ENCODE data around the gene TMPRSS6. TPM values are rescaled to one million over a fixed set of nuclear protein-coding genes. Genes with fewer than 3 reads are reported as not detected.

The TMPRSS6 gene
- total RNA-seq, 4 donors from 2014 or later = 0.10 to 0.18 TPM; not detected in 2

DNA sequence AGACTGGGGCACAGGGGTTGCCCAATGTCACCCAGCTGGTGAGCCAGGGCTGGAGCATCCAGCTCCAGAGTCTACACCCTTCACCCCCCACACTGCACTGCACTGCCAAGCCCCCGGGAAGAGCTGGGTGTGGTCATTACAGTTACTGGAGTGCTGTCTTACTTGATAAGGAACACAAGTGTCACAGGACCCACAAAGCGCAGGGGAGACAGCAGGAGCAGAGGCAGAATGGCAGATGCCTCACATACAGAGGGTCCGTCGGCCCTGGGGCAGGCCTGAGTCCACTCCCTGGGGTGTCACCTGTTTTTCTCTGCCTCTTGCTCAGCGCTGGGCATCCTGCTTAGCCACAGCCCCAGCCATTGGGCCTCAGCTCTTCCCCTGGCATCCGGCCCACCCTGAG is 32.5 kb upstream of the TMPRSS6 start:
- intact Hi-C loops (cut with DNase I; ENCODE audit: low total_unique reads) = no loop called here
- no peak overlapping the region for H3K4me3 ChIP-seq
- no peaks in the 10 kb centered on the region for H3K36me3 ChIP-seq
- ATAC-seq (no peak), DNase-seq (no peak)
- in situ Hi-C loops (cut with MboI; ENCODE audit: low sequenced_read_pairs in 4 of 4) = no loop called here
- H3K4me1 ChIP-seq = no peaks in the 10 kb centered on the region
- TF ChIP-seq, protein P1, sequence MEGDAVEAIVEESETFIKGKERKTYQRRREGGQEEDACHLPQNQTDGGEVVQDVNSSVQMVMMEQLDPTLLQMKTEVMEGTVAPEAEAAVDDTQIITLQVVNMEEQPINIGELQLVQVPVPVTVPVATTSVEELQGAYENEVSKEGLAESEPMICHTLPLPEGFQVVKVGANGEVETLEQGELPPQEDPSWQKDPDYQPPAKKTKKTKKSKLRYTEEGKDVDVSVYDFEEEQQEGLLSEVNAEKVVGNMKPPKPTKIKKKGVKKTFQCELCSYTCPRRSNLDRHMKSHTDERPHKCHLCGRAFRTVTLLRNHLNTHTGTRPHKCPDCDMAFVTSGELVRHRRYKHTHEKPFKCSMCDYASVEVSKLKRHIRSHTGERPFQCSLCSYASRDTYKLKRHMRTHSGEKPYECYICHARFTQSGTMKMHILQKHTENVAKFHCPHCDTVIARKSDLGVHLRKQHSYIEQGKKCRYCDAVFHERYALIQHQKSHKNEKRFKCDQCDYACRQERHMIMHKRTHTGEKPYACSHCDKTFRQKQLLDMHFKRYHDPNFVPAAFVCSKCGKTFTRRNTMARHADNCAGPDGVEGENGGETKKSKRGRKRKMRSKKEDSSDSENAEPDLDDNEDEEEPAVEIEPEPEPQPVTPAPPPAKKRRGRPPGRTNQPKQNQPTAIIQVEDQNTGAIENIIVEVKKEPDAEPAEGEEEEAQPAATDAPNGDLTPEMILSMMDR (IDR thresholded peaks at IDR 0.05 in 4 of 5, conservative IDR thresholded peaks at IDR 0.05 in 1 of 5) = no peak
- peaks cover 0 to 7% (median 0%) of the 10 kb centered on the region in 3 donors for H3K27me3 ChIP-seq
- no peak overlapping the region for H3K27ac ChIP-seq
- no peaks in the 10 kb centered on the region for H3K9me3 ChIP-seq

DNA sequence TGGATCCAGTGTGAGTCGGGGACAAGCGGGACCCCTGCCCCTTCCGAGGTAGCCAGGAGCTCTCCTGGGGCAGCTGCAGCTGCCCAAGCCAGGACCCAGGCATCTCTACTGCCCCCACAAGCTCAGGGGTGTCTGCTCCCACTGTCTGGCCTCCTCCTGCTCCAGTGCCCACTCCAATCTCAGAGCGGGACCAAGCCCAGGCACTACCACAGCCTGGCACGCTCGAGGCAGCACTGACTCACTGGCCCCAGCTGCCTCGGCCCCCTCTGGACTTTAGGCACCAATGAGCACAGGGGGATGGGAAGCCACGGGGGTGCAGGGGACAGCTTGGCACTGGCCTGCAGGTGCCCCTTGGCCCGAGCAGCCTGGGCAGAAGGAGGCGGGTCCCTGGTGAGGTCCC is 32.0 kb upstream of the TMPRSS6 start:
- H3K9me3 ChIP-seq = no peaks in the 10 kb centered on the region
- no peak for TF ChIP-seq POLR2A (IDR thresholded peaks at IDR 0.05)
- TF ChIP-seq, protein P1 (IDR thresholded peaks at IDR 0.05 in 4 of 5, conservative IDR thresholded peaks at IDR 0.05 in 1 of 5) = no peak
- no peak for DNase-seq
- intact Hi-C loops (cut with DNase I; ENCODE audit: low total_unique reads) (no loop called here), in situ Hi-C loops (cut with MboI; ENCODE audit: low sequenced_read_pairs in 4 of 4) (no loop called here)
- no peaks in the 10 kb centered on the region for H3K4me1 ChIP-seq
- no peak overlapping the region for H3K4me3 ChIP-seq
- H3K27ac ChIP-seq = no peak overlapping the region
- H3K36me3 ChIP-seq = no peaks in the 10 kb centered on the region
- no peak for ATAC-seq
- H3K27me3 ChIP-seq = peaks cover 0 to 7% (median 0%) of the 10 kb centered on the region in 3 donors

DNA sequence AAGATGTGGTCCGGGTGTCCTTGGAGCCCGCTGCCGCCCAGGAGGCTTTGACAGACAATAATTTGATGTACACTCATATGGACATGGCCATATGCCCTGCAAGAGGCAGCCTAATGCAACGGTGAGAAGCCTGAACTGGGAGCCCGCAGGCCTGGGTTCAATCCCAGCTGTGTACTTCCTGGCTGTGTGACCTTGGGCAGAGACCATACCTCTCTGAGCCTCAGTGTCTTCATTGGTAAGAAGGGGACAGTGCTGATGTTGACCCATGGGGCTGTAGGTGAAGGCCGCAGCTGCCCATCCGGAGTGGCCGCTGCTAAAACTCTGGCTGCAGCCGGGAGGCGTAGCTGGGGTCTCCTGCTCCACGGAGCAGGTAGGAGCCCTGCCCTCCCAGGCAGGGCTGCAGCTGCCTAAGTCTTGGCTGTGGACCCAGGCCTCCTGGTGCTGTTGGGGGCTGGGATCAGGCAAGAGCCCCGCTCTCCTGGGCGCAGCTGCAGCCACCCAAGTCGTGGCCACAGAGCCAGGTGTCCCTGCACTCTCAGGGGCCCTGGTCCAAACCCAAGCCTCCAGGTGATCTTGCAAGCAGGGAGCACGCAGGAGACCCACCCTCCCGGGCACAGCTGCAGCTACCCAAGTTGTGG is 31.3 kb upstream of the TMPRSS6 start:
- intact Hi-C loops (cut with DNase I; ENCODE audit: low total_unique reads) = no loop called here
- no peak for DNase-seq
- in situ Hi-C loops (cut with MboI; ENCODE audit: low sequenced_read_pairs in 4 of 4) = no loop called here
- no peaks in the 10 kb centered on the region for H3K9me3 ChIP-seq
- H3K4me3 ChIP-seq = no peak overlapping the region
- H3K27ac ChIP-seq = no peak overlapping the region
- no peaks in the 10 kb centered on the region for H3K4me1 ChIP-seq
- H3K27me3 ChIP-seq = peaks cover 0 to 7% (median 0%) of the 10 kb centered on the region in 3 donors
- ATAC-seq = no peak
- H3K36me3 ChIP-seq = no peaks in the 10 kb centered on the region
- no peak for TF ChIP-seq POLR2A (IDR thresholded peaks at IDR 0.05)
- TF ChIP-seq, protein P1 (IDR thresholded peaks at IDR 0.05 in 4 of 5, conservative IDR thresholded peaks at IDR 0.05 in 1 of 5) = no peak

DNA sequence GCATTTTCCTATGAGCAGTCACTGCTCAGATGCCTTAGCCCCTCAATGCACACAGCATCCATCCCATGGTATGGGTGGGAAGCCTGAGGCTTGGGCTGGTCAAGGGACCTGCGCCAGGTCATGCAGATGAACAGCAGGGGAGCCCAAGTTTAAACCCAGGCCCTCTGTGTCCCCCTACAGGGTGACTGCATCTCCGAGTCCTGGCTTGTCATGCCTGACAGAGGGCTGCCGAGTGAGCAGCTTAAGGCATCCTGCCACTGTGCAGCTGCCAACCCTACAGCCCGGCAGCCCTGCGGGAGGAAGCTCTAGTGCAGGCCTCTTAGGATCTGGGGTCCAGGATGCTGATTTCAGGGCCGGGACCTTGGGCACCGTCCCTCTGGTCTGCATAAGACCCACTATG is 30.2 kb upstream of the TMPRSS6 start:
- Histone ChIP-seq H3K4me3 (no peak overlapping the region), H3K27me3 (peaks cover 0 to 4% (median 0%) of the 10 kb centered on the region in 3 donors), H3K4me1 (no peaks in the 10 kb centered on the region), H3K9me3 (no peaks in the 10 kb centered on the region), H3K36me3 (no peaks in the 10 kb centered on the region), H3K27ac (no peak overlapping the region)
- ATAC-seq = no peak
- DNase-seq = no peak
- intact Hi-C loops (cut with DNase I; ENCODE audit: low total_unique reads) (no loop called here), in situ Hi-C loops (cut with MboI; ENCODE audit: low sequenced_read_pairs in 4 of 4) (no loop called here)
- no peak for TF ChIP-seq POLR2A (IDR thresholded peaks at IDR 0.05)
- TF ChIP-seq, protein P1 (IDR thresholded peaks at IDR 0.05 in 4 of 5, conservative IDR thresholded peaks at IDR 0.05 in 1 of 5) = no peak
